GM12801 (cell line): ENCODE results near the gene TMED1.

Source experiments
- TF ChIP-seq, protein P1 (sequence below): IDR thresholded peaks from one replicate; pipeline ENCODE4 v1.5.1; 2011; ENCODE audit warnings: control low read depth; ENCODE audit not compliant: insufficient read length; ENCODE audit errors: extremely low read depth

TMED1 gene

DNA sequence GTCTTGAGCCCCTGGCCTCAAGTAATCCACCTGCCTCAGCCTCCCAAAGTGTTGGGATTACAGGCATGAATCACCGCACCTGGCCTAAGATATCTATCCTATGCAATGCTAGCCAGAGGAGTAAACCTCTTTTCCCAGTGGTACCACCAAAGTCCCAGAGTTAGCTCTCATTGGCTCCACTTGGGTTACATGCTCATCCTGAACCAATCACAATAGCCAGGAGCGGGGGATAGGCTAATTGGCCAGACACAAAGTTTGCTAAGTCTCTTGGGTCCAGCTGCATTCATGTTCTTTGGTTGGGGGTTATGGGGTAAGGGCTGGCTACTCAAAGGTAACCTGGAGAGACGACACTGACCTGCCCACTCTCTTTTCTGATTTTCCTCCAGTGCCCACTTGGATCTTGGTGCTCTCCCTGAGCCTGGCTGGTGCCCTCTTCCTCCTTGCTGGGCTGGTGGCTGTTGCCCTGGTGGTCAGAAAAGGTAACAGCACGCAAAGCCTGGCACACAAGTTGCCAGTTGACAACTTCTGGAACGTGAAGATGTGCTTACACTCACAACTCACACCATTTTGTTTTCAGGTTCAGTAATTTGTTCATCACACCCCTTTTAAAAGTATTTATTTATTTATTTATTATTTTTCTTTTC is 20.0 kb upstream of the TMED1 start:
- TF ChIP-seq, protein P1, sequence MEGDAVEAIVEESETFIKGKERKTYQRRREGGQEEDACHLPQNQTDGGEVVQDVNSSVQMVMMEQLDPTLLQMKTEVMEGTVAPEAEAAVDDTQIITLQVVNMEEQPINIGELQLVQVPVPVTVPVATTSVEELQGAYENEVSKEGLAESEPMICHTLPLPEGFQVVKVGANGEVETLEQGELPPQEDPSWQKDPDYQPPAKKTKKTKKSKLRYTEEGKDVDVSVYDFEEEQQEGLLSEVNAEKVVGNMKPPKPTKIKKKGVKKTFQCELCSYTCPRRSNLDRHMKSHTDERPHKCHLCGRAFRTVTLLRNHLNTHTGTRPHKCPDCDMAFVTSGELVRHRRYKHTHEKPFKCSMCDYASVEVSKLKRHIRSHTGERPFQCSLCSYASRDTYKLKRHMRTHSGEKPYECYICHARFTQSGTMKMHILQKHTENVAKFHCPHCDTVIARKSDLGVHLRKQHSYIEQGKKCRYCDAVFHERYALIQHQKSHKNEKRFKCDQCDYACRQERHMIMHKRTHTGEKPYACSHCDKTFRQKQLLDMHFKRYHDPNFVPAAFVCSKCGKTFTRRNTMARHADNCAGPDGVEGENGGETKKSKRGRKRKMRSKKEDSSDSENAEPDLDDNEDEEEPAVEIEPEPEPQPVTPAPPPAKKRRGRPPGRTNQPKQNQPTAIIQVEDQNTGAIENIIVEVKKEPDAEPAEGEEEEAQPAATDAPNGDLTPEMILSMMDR = no peak

DNA sequence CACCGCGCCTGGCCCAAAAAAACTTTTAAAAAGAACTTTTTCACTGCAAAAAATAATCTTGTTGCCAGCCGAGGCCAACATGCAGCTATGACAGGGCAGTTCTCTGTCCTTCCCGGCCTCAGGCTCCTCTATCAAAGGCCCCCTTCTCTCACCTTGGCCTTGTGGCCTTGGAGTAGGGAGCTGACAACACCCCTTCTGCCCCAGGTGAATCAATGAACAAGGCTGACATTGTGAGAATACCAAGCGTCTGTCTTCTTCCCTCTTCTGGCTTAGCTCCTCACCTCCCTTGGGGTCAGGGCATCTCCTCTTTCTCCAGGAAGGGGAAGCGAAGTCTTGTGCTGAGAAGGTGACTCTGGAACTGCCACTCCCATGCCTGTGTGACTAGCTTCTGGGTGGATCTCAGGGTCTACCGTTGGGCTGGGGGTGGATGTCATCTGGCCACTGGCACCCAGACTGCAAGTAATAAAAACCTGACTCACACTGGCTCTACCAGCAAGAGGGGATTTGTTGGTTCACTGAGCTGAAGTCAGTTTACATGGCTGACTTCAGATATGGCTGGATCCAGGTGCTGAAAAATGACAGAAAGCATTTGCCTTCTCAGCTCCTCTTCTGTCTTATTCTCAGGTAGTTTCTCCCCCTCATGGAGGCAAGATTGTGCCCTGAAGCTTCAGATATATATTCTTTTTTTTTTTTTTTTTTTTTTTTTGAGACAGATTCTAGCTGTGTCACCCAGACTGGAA is 18.5 kb upstream of the TMED1 start:
- TF ChIP-seq, protein P1 = no peak

DNA sequence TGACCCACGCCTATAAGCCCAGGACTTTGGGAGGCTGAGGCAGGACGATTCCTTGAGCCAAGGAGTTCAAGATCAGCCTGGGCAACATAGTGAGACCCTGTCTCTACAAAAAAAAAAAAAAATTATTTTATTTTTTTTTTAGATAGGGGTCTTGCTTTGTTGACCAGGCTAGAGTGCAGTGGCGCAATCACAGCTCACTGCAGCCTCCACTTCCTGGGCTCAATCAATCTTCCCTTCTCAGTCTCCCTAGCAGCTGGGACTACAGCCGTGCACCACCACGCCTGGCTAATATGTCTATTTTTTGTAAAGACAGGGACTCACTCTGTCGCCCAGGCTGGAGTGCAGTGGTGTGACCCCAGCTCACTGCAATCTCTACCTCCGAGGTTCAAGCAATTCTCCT is 16.9 kb upstream of the TMED1 start:
- TF ChIP-seq, protein P1 = no peak

DNA sequence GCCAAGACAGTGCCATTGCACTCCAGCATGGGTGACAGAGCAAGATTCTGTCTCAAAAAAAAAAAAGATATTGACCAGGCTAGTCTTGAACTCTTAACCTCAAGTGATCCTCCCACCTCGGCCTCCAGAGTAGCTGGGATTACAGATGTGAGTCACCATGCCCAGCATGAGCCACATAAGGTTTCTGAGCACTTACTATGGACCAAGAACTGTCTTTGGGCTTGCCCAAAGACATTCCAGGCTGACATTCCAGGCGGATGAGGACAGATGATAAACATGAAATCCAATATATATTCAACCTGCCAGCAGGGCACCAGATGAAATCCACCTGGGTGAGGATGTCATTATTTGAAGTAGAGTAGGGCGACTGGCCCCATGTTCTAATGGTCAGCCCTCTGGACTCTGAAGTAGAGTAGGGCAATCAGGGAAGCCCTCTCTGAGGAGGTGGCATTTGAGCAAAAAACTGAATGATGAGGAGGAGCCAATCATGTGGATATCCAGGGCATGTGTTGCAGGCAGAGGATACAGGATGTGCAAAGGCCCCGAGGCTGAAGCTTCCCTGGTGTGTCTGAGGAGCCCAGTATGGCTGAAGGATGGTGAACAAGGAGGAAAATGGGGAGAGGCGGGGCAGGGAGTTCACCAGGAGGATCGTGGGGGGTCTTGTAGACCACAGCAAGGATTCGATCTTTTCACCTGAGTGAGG is 16.2 kb upstream of the TMED1 start:
- TF ChIP-seq, protein P1 = no peak

DNA sequence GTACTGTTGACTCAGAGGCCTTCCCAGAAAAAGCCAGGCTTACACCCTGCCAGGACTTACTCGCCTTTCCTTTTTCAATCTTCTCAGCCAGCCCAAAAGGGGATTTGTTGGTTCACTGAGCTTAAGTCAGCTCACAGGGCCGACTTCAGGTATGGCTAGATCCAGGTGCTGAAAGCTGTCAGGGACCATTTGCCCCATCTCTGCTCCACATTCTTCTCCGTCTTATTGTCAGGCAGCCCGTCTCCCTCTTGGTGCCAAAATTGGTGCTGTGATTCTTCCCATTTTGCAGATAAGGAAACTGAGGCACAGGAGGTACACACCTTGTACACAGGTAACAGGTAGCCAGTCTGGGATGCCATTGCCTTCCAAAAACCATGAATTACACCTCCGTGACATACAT is 14.6 kb upstream of the TMED1 start:
- TF ChIP-seq, protein P1 = no peak

DNA sequence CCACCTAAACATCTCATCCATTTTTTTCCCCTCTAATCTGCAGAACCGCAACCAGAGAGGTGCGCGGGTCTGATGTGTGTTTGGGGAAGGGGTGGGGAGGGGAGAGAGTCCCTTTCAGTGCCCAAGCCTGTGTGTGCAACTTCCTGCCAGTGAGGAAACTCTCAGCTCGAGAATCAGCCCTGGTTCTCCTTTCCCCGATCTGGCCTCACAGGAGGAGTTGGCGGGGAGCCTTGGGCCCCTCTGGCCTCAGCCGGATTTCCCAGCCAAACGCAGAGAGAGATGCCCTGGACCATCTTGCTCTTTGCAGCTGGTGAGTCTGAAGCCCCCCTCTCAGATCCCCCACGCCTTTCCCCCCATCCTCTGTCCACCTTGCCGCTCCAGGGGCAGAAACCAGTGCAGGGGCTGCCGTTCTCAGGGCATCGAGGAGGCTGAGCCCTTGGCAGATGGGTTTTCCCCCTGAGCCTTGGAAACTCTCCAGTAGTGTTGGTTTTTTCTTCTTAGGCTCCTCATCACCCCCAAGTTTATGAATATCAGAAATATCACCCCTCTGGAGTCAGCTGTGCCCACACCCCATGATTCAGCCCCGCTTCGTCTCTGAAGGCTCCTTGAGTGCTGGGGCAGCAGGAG is 12.3 kb upstream of the TMED1 start, which contains the start of gene C19orf38:
Gene C19orf38, plus strand, starts transcription at position 186 of the 627 bp plus-strand sequence. Its CDS starts 94 bp downstream, at position 280.
- TF ChIP-seq, protein P1 = no peak

DNA sequence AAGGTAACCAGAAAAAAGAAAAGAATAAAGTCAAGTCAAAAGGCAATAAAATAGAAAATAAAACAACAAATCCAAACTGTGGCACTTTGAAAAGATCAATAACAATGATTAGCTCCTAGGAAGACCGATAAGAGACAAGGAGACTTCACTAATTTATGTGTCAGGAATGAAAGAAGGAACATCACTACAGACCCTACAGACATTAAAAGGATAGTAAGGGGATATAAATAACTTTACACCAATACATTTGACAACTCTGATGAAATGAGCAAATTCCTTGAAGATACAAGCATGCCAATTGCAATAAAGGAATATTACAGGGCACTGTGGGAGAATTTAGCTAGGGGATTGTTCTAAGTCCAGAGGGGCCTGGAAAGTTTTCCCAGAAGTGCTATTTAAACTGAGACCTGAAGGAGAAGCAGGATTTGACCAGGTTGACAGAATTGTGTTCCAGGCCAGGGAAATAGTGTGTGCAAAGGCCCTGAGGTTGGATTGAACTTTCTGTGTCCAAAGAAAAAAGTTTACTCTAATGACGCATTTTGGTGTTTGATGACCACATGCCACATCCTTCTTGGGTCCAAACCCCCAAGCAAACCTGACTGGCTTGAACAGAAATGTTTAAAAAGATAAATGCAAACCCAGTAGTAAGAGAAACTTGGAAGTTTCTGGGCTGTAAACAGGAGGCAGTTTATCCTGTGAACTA is 10.6 kb upstream of the TMED1 start:
- TF ChIP-seq, protein P1 = no peak
